GM12892 (cell line): ENCODE data around the gene CCDC50.

Experiments used
- POLR2A ChIP-seq: IDR thresholded peaks from 2 replicates; pipeline ENCODE4 v1.6.1; 2011; ENCODE audit warnings: low read depth, low read length, control low read depth
- POLR2AphosphoS5 ChIP-seq: IDR thresholded peaks from 2 replicates; pipeline ENCODE4 v1.6.1; 2011; ENCODE audit warnings: low read depth, low read length, control low read depth
- TAF1 ChIP-seq: IDR thresholded peaks from 2 replicates; pipeline ENCODE4 v1.6.1; 2011; ENCODE audit warnings: low read depth, mild to moderate bottlenecking, control low read depth, low read length, borderline replicate concordance

- TF ChIP-seq POLR2AphosphoS5 = no peak
- TF ChIP-seq POLR2A = no peak
- TF ChIP-seq TAF1 = no peak
Measured at GRCh38 chr3:191390580-191390979, 61.4 kb downstream of the CCDC50 start.
